K562 (cell line): ENCODE data around the gene CDCP1. TPM values are rescaled to one million over a fixed set of nuclear protein-coding genes. Genes with fewer than 3 reads are reported as not detected.

Source experiments
- HDGF ChIP-seq: fragments of 450-650 bp; IDR thresholded peaks from 2 replicates; pipeline ENCODE4 v1.6.1; 2016
- HMG20B ChIP-seq: fragments of 250-450 bp; sonication (Bioruptor Pico); IDR thresholded peaks from 2 replicates; pipeline ENCODE4 v1.5.0; 2021; ENCODE audit warnings: mild to moderate bottlenecking
- MED1 ChIP-seq: sonication (generic); formaldehyde crosslinking; IDR thresholded peaks from 2 replicates; pipeline ENCODE4 v1.8.1; 2023; ENCODE audit warnings: missing genetic modification reagents, borderline replicate concordance
- MTF1 ChIP-seq: fragments of 250-450 bp; sonication (Bioruptor Pico); IDR thresholded peaks from 2 replicates; pipeline ENCODE4 v1.9.0; 2021; ENCODE audit warnings: moderate library complexity, mild to moderate bottlenecking, inconsistent platforms, borderline replicate concordance
- NCOA2 ChIP-seq, 2 experiments: fragments of 450-650 bp; IDR thresholded peaks; 2 replicates each; pipeline ENCODE4 v1.6.1; 2018; ENCODE audit warnings: mild to moderate bottlenecking in 2 of 2, moderate library complexity in 1 of 2; ENCODE audit not compliant: partially characterized antibody in 2 of 2
- NR2C1 ChIP-seq, 2 experiments: fragments of 450-650 bp; IDR thresholded peaks; 2 replicates each; pipeline ENCODE4 v1.6.1; 2017; ENCODE audit warnings: mild to moderate bottlenecking in 2 of 2, antibody characterized with exemption in 1 of 2, inconsistent platforms in 1 of 2, missing compliant biosample characterization in 1 of 2, missing genetic modification characterization in 1 of 2
- PCBP2 ChIP-seq: fragments of 200-400 bp; formaldehyde crosslinking; IDR thresholded peaks from 2 replicates; pipeline ENCODE4 v1.6.1; 2018; ENCODE audit warnings: low read length, low read depth, mild to moderate bottlenecking, moderate library complexity; ENCODE audit not compliant: poor library complexity, severe bottlenecking
- PYGO2 ChIP-seq: fragments of 450-650 bp; IDR thresholded peaks from 2 replicates; pipeline ENCODE4 v1.6.1; 2016; ENCODE audit warnings: mild to moderate bottlenecking, missing genetic modification characterization, moderate library complexity, missing compliant biosample characterization
- SPI1 ChIP-seq: IDR thresholded peaks from 2 replicates; pipeline ENCODE4 v1.6.1; 2011; ENCODE audit warnings: low read depth, low read length, control low read depth, borderline replicate concordance
- TARDBP ChIP-seq: fragments of 450-650 bp; IDR thresholded peaks from 2 replicates; pipeline ENCODE4 v1.6.1; 2016
- ZNF121 ChIP-seq: sonication (generic); formaldehyde crosslinking; conservative IDR thresholded peaks from 2 replicates; pipeline ENCODE4 v1.8.0; 2022; ENCODE audit warnings: missing genetic modification reagents
- ZNF699 ChIP-seq: fragments of 250-450 bp; sonication (Bioruptor Pico); IDR thresholded peaks from 2 replicates; pipeline ENCODE4 v1.8.0; 2021; ENCODE audit warnings: mild to moderate bottlenecking, moderate library complexity; ENCODE audit not compliant: insufficient replicate concordance
- polyA plus RNA-seq, 8 experiments: library from polyadenylated mRNA; depleted of rRNA in 4 of 8; stranded (reverse) in 5 of 8; unstranded in 3 of 8; fragments of >200 nt; fragmentation: Nextera tagmentation in 2 of 8; fragmentation: Illumina TruSeq in 1 of 8; extraction: Ambion mirVana in 2 of 8; extraction: Trizol in 1 of 8; gene quantifications; 2 replicates each; pipeline versions ENCODE4 v1.2.1 to v1.2.3, GENCODE V29; 2011 to 2014; ENCODE audit warnings: inconsistent platforms in 1 of 8, missing spikeins in 1 of 8
- total RNA-seq, 7 experiments: library from RNA; depleted of rRNA in 6 of 7; stranded (reverse); fragments of >200 nt in 6 of 7; fragmentation: Illumina TruSeq in 2 of 7; extraction: Trizol in 2 of 7; gene quantifications; 2 replicates each; pipeline versions ENCODE4 v1.2.1 to v1.2.3, GENCODE V29; 2011 to 2021; ENCODE audit warnings: low replicate concordance in 1 of 7
- TF ChIP-seq, protein P1 (sequence below), 3 experiments: fragments of 200-800 bp in 1 of 3; sonication (Bioruptor generic) in 1 of 3; sonication (generic) in 1 of 3; formaldehyde crosslinking in 1 of 3; IDR thresholded peaks; 2 replicates each; pipeline versions ENCODE4 v1.6.1 to v1.8.0; 2016 to 2022; ENCODE audit warnings: mild to moderate bottlenecking in 2 of 3, missing compliant biosample characterization in 2 of 3, missing genetic modification characterization in 2 of 3, missing genetic modification reagents in 1 of 3
- TF ChIP-seq, protein P2 (sequence below): fragments of 250-450 bp; sonication (Bioruptor Pico); IDR thresholded peaks from 2 replicates; pipeline ENCODE4 v1.4.0; 2020; ENCODE audit warnings: borderline replicate concordance
- TF ChIP-seq, protein P3 (sequence below): sonication (generic); formaldehyde crosslinking; IDR thresholded peaks from 2 replicates; pipeline ENCODE4 v1.8.0; 2022; ENCODE audit warnings: mild to moderate bottlenecking, missing genetic modification reagents
- TF ChIP-seq, protein P4 (sequence below): fragments of 200-800 bp; sonication (Bioruptor generic); IDR thresholded peaks from 2 replicates; pipeline ENCODE4 v1.6.1; 2017; ENCODE audit warnings: missing genetic modification characterization, missing compliant biosample characterization
- TF ChIP-seq, protein P5 (sequence below): fragments of 250-450 bp; sonication (Bioruptor Pico); IDR thresholded peaks from 2 replicates; pipeline ENCODE4 v1.8.0; 2022; ENCODE audit warnings: moderate library complexity, mild to moderate bottlenecking, inconsistent platforms
- TF ChIP-seq, protein P6 (sequence below): IDR thresholded peaks from 2 replicates; pipeline ENCODE4 v1.6.1; 2014; ENCODE audit warnings: antibody characterized with exemption

Gene CDCP1
- total and polyA plus RNA-seq, 9 of the 15 experiments (the other 6 are each of a cell fraction or from before 2014, with no cell fraction given): 3.9 to 16.4 (median 5.2) TPM

DNA sequence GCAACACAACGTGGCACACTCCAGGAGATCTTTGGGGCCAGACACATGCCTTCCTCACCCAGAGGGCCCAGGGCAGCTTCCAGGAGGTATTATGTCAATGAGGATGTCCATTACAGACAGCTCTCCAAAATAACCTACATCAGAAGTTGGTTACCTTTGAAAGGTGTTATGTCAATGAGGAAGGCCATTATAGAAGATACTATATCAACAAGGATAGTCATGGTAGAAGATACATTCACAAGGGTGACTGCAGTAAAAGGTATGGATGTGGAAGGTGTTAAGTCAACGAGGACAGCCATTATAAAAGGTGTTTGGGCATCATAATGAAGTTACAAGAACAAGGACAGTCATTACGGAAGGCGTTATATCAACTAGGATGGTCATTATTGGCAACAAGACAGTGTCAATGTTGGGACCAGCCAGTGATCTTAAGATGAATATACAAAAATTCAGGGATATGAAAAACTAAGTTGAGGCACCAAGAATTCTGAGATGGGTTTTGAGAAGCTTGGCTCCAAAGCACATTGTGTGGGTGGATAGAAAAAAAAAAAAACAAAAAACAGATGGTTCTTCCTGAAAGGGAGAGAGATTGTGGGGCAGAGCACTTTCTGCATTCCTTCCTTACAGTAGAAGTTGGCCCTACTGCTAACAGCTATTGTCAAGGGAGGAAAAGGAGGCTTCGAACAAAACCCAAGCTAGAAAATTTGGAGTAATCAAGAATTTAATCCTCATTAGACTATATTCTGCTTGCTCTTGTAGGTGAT lies 11.2 kb downstream of the CDCP1 start (continued):
- TF ChIP-seq, protein P1, sequence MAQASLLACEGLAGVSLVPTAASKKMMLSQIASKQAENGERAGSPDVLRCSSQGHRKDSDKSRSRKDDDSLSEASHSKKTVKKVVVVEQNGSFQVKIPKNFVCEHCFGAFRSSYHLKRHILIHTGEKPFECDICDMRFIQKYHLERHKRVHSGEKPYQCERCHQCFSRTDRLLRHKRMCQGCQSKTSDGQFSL (CRISPR knock-in tag; IDR thresholded peaks at IDR 0.05): no peak
- TF ChIP-seq, protein P1 (tag; IDR thresholded peaks at IDR 0.05): peak in 1 of 2 experiments; percentile 14; a peak in 1 of 4 replicates
- TF ChIP-seq, protein P2, sequence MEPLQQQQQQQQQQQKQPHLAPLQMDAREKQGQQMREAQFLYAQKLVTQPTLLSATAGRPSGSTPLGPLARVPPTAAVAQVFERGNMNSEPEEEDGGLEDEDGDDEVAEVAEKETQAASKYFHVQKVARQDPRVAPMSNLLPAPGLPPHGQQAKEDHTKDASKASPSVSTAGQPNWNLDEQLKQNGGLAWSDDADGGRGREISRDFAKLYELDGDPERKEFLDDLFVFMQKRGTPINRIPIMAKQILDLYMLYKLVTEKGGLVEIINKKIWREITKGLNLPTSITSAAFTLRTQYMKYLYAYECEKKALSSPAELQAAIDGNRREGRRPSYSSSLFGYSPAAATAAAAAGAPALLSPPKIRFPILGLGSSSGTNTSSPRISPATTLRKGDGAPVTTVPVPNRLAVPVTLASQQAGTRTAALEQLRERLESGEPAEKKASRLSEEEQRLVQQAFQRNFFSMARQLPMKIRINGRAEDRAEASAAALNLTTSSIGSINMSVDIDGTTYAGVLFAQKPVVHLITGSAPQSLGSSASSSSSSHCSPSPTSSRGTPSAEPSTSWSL (CRISPR knock-in tag): no peak
- no peak for TF ChIP-seq HDGF
- no peak for TF ChIP-seq PYGO2
- TF ChIP-seq, protein P3, sequence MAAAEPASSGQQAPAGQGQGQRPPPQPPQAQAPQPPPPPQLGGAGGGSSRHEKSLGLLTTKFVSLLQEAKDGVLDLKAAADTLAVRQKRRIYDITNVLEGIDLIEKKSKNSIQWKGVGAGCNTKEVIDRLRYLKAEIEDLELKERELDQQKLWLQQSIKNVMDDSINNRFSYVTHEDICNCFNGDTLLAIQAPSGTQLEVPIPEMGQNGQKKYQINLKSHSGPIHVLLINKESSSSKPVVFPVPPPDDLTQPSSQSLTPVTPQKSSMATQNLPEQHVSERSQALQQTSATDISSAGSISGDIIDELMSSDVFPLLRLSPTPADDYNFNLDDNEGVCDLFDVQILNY (CRISPR knock-in tag): no peak
- TF ChIP-seq PCBP2: no peak
- TF ChIP-seq HMG20B: no peak
- no peak for TF ChIP-seq MTF1 (CRISPR knock-in tag)
- TF ChIP-seq ZNF699: no peak
- no peak for TF ChIP-seq NCOA2 (IDR thresholded peaks at IDR 0.05; ENCODE audit: partially characterized antibody in 2 of 2)
- TF ChIP-seq, protein P4, sequence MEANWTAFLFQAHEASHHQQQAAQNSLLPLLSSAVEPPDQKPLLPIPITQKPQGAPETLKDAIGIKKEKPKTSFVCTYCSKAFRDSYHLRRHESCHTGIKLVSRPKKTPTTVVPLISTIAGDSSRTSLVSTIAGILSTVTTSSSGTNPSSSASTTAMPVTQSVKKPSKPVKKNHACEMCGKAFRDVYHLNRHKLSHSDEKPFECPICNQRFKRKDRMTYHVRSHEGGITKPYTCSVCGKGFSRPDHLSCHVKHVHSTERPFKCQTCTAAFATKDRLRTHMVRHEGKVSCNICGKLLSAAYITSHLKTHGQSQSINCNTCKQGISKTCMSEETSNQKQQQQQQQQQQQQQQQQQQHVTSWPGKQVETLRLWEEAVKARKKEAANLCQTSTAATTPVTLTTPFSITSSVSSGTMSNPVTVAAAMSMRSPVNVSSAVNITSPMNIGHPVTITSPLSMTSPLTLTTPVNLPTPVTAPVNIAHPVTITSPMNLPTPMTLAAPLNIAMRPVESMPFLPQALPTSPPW (CRISPR knock-in tag): 0 out of 2 replicates have a peak, but pooled peaks have one; percentile 9
- no peak for TF ChIP-seq SPI1
- TF ChIP-seq, protein P5, sequence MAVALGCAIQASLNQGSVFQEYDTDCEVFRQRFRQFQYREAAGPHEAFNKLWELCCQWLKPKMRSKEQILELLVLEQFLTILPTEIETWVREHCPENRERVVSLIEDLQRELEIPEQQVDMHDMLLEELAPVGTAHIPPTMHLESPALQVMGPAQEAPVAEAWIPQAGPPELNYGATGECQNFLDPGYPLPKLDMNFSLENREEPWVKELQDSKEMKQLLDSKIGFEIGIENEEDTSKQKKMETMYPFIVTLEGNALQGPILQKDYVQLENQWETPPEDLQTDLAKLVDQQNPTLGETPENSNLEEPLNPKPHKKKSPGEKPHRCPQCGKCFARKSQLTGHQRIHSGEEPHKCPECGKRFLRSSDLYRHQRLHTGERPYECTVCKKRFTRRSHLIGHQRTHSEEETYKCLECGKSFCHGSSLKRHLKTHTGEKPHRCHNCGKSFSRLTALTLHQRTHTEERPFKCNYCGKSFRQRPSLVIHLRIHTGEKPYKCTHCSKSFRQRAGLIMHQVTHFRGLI (CRISPR knock-in tag): no peak
- no peak for TF ChIP-seq MED1 (CRISPR knock-in tag)
- no peak for TF ChIP-seq ZNF121
- TF ChIP-seq TARDBP: no peak
- TF ChIP-seq, protein P6, sequence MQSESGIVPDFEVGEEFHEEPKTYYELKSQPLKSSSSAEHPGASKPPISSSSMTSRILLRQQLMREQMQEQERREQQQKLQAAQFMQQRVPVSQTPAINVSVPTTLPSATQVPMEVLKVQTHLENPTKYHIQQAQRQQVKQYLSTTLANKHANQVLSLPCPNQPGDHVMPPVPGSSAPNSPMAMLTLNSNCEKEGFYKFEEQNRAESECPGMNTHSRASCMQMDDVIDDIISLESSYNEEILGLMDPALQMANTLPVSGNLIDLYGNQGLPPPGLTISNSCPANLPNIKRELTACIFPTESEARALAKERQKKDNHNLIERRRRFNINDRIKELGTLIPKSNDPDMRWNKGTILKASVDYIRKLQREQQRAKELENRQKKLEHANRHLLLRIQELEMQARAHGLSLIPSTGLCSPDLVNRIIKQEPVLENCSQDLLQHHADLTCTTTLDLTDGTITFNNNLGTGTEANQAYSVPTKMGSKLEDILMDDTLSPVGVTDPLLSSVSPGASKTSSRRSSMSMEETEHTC: no peak
- TF ChIP-seq NR2C1 (IDR thresholded peaks at IDR 0.05): no peak
- TF ChIP-seq NR2C1 (tag; IDR thresholded peaks at IDR 0.05): peak; percentile 20; the same call in 1 of the 2 replicates
